ENCODE results near the gene FLT1.

GRCh38 chr13:28490061-28490460, 4.9 kb downstream of the FLT1 start:
- no peak for TF ChIP-seq POLR2A (IDR thresholded peaks at IDR 0.05)
- TF ChIP-seq CTCF (IDR thresholded peaks at IDR 0.05): no peak

All from heart left ventricle (tissue), 13 donors.